22Rv1 (cell line): ENCODE measurements around the gene COL4A1.

ENCODE experiments used
- H3K27ac ChIP-seq: fragments of 450-650 bp; 2 replicates; pipeline ENCODE4 v1.5.1; 2017
- CTCF ChIP-seq: fragments of 450-650 bp; IDR thresholded peaks from 2 replicates; pipeline ENCODE4 v1.5.1; 2017; ENCODE audit warnings: mild to moderate bottlenecking
- ZFX ChIP-seq: fragments of 450-650 bp; IDR thresholded peaks from 2 replicates; pipeline ENCODE4 v1.6.1; 2017; ENCODE audit warnings: antibody characterized with exemption, borderline replicate concordance

COL4A1 gene

GRCh38 chr13:110183910-110184309, 123.0 kb downstream of the COL4A1 start:
- H3K27ac ChIP-seq: no peak overlapping the region
- TF ChIP-seq ZFX (no peak), CTCF (no peak)

- no peak for TF ChIP-seq ZFX
- TF ChIP-seq CTCF: no peak
- H3K27ac ChIP-seq: no peak overlapping the region
Measured at GRCh38 chr13:110182461-110182860, 124.5 kb downstream of the COL4A1 start.

- TF ChIP-seq CTCF: no peak
- no peak for TF ChIP-seq ZFX
- no peak overlapping the region for H3K27ac ChIP-seq
Measured at GRCh38 chr13:110182003-110182402, 125.0 kb downstream of the COL4A1 start.

- no peak overlapping the region for H3K27ac ChIP-seq
- TF ChIP-seq CTCF: no peak
Measured at GRCh38 chr13:110179857-110180147, 127.2 kb downstream of the COL4A1 start.

- H3K27ac ChIP-seq: no peak overlapping the region
- TF ChIP-seq ZFX: no peak
- no peak for TF ChIP-seq CTCF
Measured at GRCh38 chr13:110179116-110179856, 127.7 kb downstream of the COL4A1 start.

GRCh38 chr13:110177790-110178189, 129.2 kb downstream of the COL4A1 start:
- no peak overlapping the region for H3K27ac ChIP-seq

More at GRCh38 chr13:110177790-110178189, 129.2 kb downstream of the COL4A1 start:
- no peak for TF ChIP-seq ZFX
- TF ChIP-seq CTCF: no peak
